HG03521 (cell line): ENCODE measurements around the gene GPS1.
A peak's percentile ranks its signal among the peaks of the same experiment; 100 is the strongest.

Experiments used
- ATAC-seq: cut with Tn5 transposase; IDR thresholded peaks from one replicate; pipeline ENCODE4 v1.9.1; 2021; ENCODE audit warnings: mild to moderate bottlenecking, moderate library complexity; ENCODE audit not compliant: unreplicated experiment

Gene GPS1

GRCh38 chr17:82051776-82052637 lies at the start of gene GPS1, which contains the start of gene RFNG:
GPS1 (plus strand) TSS chr17:82051898; CDS start chr17:82051932, 34 bp downstream.
RFNG (minus strand) TSS chr17:82051811; CDS start chr17:82051766, 45 bp downstream.
- peak; percentile 65 for ATAC-seq

- no peak for ATAC-seq
These were observed 48.0 kb upstream of the GPS1 start for GRCh38 chr17:82003411-82004381.

GRCh38 chr17:82004517-82005455 lies 46.9 kb upstream of the GPS1 start:
- no peak for ATAC-seq

GRCh38 chr17:82005701-82006348 lies 45.9 kb upstream of the GPS1 start:
- no peak for ATAC-seq

GRCh38 chr17:82006468-82007227 lies 45.0 kb upstream of the GPS1 start:
- no peak for ATAC-seq

- no peak for ATAC-seq
These were observed 44.5 kb upstream of the GPS1 start for GRCh38 chr17:82007228-82007494.

GRCh38 chr17:82007495-82008257 lies 44.0 kb upstream of the GPS1 start:
- ATAC-seq = no peak

- no peak for ATAC-seq
These were observed 43.3 kb upstream of the GPS1 start for GRCh38 chr17:82008258-82008940.

GRCh38 chr17:82008941-82009405 lies 42.7 kb upstream of the GPS1 start:
- ATAC-seq = no peak

GRCh38 chr17:82009413-82009812 lies 42.3 kb upstream of the GPS1 start:
- ATAC-seq = no peak

GRCh38 chr17:82010575-82011525 lies 40.8 kb upstream of the GPS1 start:
- ATAC-seq = no peak

GRCh38 chr17:82011617-82012187 lies 40.0 kb upstream of the GPS1 start:
- no peak for ATAC-seq

- ATAC-seq = no peak
These were observed 39.4 kb upstream of the GPS1 start for GRCh38 chr17:82012261-82012639.

GRCh38 chr17:82012640-82013295 lies 38.9 kb upstream of the GPS1 start:
- ATAC-seq = no peak

GRCh38 chr17:82013341-82013740 lies 38.4 kb upstream of the GPS1 start:
- ATAC-seq = no peak

- ATAC-seq = no peak
These were observed 37.9 kb upstream of the GPS1 start for GRCh38 chr17:82013772-82014321.
